ENCODE measurements around the gene TMEM106C.

- TF ChIP-seq ZBTB7A (IDR thresholded peaks at IDR 0.05; ENCODE audit: low read depth) (peak; percentile 77; the same call in 1 of the 2 replicates), EP300 (IDR thresholded peaks at IDR 0.05; ENCODE audit: borderline replicate concordance) (no peak), NFIC (IDR thresholded peaks at IDR 0.05) (no peak), CEBPB (IDR thresholded peaks at IDR 0.05) (no peak), YY1 (IDR thresholded peaks at IDR 0.05; ENCODE audit: low read depth) (0 out of 2 replicates have a peak, but pooled peaks have one; percentile 34), TAF1 (IDR thresholded peaks at IDR 0.05; ENCODE audit: low read depth) (peak; percentile 70), RAD21 (IDR thresholded peaks at IDR 0.05; ENCODE audit: low read depth) (peak; percentile 78), MAX (IDR thresholded peaks at IDR 0.05) (peak; percentile 90), REST (IDR thresholded peaks at IDR 0.05; ENCODE audit: low read depth) (no peak), FOXM1 (IDR thresholded peaks at IDR 0.05; ENCODE audit: borderline replicate concordance, low read depth) (no peak), TEAD4 (IDR thresholded peaks at IDR 0.05) (peak; percentile 78), TCF12 (IDR thresholded peaks at IDR 0.05; ENCODE audit: low read depth) (no peak; the same call in 1 of the 2 replicates)
Measured at GRCh38 chr12:47963340-47964040, at the start of gene TMEM106C.

Data from Ishikawa (cell line).